ENCODE results near the gene COL15A1.

The COL15A1 gene

GRCh38 chr9:98917746-98918487, 25.8 kb upstream of the COL15A1 start:
- no peak for DNase-seq

- DNase-seq = no peak
These were observed 22.0 kb upstream of the COL15A1 start for GRCh38 chr9:98921732-98922131.

DNA sequence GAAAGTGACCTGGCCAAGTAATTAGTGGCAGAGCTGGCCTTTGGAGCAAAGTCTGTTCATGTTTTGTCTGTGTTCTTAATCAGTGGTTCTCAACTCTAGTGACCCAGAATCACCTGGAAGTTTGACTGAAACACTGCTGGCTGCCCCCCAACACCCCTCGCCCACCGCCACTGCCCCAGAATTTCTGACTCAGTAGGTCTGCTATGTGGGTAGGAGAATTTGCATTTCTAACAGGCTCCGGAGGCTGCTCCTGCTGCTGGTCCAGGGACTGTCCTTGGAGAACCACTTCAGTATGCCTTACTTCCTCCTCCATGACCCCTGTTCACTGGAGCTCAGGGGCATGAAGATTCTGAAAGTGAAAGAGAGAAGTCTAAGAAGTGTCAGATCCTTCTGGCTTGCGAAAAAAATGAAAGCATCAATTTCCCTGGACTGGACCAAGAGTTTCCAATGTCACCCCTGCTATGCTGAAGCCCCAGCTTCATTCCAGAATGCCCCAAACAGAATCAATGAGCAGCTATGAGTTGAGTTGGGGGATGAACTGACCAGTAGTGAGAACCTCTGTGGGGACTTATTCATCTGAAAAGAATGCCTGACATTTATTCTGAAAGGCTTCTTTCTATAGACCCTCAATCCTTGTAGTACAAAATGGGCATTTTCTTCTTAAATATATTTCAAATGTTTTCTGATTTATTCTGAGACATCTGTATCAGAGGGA, 20.8 kb upstream of the COL15A1 start:
- no peak for DNase-seq

DNA sequence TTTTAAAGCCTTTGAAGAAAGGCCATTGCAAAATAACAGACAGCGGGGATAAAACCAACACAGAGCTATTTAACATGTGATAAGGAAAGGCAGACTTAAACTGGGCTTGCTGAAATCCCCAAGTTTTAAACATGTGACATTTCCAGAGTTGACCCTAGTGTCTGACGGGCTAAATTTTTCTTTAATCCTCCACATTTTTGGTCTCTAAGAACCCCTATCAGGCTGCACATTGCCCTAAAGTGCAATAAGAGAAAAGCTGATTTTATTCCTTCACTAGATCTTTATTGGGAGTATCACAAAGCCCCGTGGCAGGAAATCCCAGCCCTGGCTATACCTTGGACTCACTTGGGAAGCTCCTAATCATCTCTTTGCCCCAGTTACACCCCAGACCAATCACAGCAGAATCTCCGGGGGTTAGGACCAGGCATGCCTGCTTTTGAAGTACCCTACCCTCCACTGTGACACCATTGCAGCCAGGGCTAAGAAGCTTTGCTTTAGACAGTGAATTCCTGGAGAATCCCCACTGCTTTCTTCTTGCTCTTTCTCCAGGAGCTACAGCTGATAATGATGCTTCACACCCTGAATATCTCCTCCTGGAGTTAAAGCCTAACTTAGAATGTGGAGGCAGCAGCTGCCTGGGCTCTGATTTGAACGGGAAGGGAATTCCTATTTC, 20.1 kb upstream of the COL15A1 start:
- DNase-seq = no peak

GRCh38 chr9:98924946-98925820, 18.5 kb upstream of the COL15A1 start:
- no peak for DNase-seq

GRCh38 chr9:98925956-98926355, 17.8 kb upstream of the COL15A1 start:
- DNase-seq = no peak

DNA sequence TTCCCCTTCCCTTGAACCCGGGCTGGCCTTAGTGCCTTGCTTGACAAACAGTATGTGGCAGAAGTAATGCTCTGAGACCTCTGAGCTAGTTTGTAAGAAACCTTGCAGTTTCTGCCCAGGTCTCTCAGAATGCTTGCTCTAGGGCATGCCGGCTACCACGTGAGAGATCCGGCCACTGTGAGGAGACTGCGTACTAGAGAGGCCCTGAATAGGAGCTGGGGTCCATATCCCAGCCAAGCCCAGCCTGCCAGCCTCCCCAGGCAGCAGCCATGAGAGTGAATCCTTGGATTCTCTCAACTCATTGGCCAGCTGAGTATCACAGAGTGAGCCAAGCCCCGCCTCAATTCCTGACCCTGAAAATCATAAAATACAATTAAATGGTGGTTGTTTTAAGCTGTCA, 16.0 kb upstream of the COL15A1 start:
- DNase-seq = no peak

DNA sequence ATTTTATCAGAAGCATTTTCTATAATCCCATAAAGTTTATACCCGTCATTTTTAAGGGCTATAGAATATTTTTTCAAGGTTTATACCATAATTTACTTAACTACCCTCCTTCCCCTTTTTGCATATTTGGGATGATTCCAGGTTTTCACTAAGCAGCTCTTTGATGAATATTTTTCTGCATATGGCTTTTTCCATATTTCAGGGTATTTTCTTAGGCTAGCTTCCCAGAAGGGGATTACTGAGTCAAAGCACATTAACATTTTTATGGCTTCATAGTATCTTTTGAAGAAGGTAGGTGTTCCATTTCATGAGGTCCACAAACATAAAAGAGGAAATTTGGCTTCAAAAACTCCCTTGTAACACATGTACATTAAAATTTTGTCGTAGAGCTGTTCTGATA, 14.6 kb upstream of the COL15A1 start:
- no peak for DNase-seq

GRCh38 chr9:98929895-98930341, 13.8 kb upstream of the COL15A1 start:
- DNase-seq = no peak

- DNase-seq = no peak
These were observed 12.9 kb upstream of the COL15A1 start for GRCh38 chr9:98930792-98931191.

GRCh38 chr9:98931600-98932389, 11.9 kb upstream of the COL15A1 start:
- DNase-seq = no peak

DNA sequence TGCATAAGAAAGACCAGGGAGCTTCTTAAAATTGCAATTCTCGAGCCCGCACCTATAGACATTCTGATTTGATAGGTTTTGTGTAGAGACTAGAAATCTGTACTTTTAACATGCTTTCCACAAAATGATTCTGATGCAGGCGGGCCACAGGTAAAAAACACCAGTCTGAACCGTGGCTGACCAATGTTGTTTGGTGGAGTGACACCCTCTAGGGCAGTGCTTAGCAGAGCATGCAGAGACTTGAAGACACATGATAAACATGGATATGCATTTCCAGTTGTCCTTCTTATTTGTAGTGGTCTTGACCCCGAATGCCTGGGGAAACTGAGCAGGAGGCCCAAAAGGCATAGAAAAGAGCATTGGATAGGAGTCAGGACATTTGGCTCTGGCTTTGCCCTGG, 10.5 kb upstream of the COL15A1 start:
- DNase-seq = no peak

DNA sequence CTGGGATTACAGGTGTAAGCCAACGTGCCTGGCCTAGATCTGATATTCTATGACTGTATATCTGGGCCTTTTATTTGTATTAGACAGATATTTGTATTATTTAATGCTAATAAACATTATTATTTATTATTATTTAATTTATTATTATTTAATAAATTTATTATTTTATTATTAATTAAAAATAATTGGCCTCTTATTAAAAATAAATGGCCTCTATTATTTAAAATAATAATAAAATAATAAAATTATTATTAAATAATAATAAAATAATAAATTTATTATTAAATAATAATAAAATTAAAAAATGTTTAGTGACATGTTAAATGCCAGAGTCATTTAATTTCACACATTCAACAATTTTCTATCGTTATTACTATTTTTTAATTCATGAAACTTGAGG, 9.8 kb upstream of the COL15A1 start:
- DNase-seq = no peak

DNA sequence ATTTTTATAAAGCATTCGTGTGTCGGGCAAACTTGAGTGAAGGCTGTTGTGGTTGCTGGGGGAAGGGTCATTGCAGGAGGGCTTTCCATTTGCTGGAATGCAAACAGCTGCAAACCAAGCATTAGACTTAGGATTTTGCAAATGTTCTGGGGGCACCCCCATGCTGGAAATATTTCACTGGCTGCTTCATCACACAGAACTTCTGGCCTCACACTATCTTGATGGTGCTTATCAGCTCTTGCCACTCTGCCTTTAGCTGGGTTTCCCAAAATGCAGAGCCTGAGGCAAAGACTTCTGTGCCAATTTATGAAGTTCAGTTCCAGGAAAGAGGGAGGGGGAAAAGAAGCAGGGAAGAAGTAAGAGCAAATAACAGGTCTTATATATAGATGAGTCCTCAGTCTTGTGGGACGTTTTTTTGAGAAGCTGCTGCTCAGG, 8.6 kb upstream of the COL15A1 start:
- no peak for DNase-seq

DNA sequence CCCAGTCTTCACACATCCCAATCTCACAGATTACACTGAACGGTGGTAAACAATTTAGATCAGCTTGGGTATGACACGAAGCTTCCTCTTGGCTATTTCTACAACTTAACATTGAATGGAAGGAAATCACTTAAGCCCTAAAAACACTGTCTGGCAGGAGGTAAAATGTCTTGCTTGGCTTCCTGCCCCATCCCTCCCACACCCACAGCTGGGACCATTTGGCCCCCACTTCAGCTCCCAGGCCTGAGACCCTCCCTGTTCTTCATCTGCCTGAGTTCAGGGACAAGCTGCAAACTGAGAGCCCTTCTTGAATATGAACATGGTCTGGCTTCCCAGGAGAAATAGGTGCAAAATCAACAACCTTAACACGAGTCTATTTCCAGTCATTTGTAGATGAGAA, 3.4 kb upstream of the COL15A1 start:
- no peak for DNase-seq

GRCh38 chr9:98941946-98942523, 1.7 kb upstream of the COL15A1 start:
- no peak for DNase-seq

DNA sequence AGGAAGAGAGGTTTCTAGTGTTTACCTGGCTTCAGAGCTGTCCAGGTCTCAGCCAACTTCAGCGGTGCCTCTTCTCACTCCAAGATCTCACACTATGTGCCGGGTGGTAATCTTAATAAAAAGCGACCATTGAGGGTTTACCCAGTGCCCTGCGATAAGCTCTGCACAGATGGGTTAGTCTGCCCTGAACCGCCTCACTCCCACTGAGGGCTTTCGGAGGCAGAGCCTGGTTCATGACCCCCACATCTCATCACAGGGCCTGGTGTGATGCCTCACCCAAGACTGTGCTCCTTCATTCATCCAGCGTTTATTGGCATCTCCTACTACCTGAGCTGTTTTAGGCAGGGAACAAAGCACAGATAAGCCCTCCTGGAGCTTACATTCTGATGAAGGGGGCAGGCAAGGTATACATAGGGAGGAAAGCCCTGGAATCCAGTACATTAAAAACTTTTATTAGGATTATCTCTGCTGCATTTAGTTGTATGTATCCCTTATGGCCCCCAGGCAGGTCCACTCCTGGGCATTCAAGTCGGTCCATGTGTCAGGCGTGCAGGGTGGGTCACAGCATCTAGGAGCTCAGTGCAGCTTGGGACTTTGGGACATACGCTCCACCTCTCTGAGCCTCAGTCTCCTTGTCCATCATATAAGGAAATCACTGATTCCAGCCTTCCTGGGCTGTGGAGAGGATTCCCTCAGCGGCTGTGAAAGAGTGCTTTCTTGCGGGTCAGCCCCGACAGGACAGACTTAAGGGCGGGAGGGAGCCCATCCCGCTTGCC, 613 bp upstream of the COL15A1 start:
- no peak for DNase-seq

- DNase-seq = no peak
These were observed 488 bp downstream of the COL15A1 start for GRCh38 chr9:98944057-98944733.

GRCh38 chr9:98944734-98945074, 997 bp downstream of the COL15A1 start:
- no peak for DNase-seq

DNA sequence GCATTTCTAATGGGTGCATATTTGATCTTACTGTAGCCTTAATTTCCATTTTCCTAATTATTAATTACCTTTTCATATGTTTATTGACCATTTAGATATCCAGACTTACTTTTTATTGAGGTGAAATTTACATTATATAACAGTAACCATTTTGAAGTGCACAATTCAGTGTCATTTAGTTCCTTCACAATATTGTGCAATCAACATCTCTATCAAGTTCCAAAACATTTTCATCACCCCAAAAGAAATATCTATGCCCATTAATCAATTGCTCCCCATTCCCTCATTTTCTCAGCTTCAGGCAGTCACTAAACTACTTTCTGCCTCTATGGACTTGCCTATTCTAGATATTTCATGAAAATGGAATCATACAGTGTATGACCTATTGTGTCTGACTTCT, 5.9 kb downstream of the COL15A1 start:
- no peak for DNase-seq

All from activated CD4-positive, alpha-beta T cell treated with anti-CD3 and anti-CD28 coated beads, Interleukin-2, amount 50 U/mL, for 4 hours (primary cell).